Measurements from ENCODE around the gene TBXT.
A peak's percentile ranks its signal among the peaks of the same experiment; 100 is the strongest.
"Not testable (repeated sequence)": the region's sequence is repeated elsewhere in the genome, so short reads cannot be mapped to it uniquely, and the experiment has no call there.

Gene TBXT

GRCh38 chr6:166179704-166180103 is 12.1 kb upstream of the TBXT start:
- Mint-ChIP-seq H3K36me3 (no peaks in the 10 kb centered on the region), H3K4me1 (no peaks in the 10 kb centered on the region), H3K27ac (no peak overlapping the region), H3K4me3 (no peak overlapping the region), H3K9me3 (no peaks in the 10 kb centered on the region), H3K27me3 (peaks cover 5% of the 10 kb centered on the region)

GRCh38 chr6:166176106-166176505 is 8.5 kb upstream of the TBXT start:
- H3K36me3 Mint-ChIP-seq = no peaks in the 10 kb centered on the region
- no peaks in the 10 kb centered on the region for H3K9me3 Mint-ChIP-seq
- peaks cover under 1% of the 10 kb centered on the region for H3K27me3 Mint-ChIP-seq
- H3K4me1 Mint-ChIP-seq = no peaks in the 10 kb centered on the region
- no peak overlapping the region for H3K4me3 Mint-ChIP-seq
- H3K27ac Mint-ChIP-seq = no peak overlapping the region

GRCh38 chr6:166175093-166175492 is 7.4 kb upstream of the TBXT start:
- not testable (repeated sequence) for H3K36me3 Mint-ChIP-seq, H3K9me3 Mint-ChIP-seq, H3K27me3 Mint-ChIP-seq, H3K27ac Mint-ChIP-seq, H3K4me1 Mint-ChIP-seq, H3K4me3 Mint-ChIP-seq

- H3K27ac Mint-ChIP-seq = no peak overlapping the region
These were observed 6.4 kb upstream of the TBXT start for GRCh38 chr6:166174031-166174430.

GRCh38 chr6:166173281-166173951 is 5.8 kb upstream of the TBXT start:
- Mint-ChIP-seq H3K36me3 (peaks cover 1% of the 10 kb centered on the region), H3K9me3 (no peaks in the 10 kb centered on the region), H3K27me3 (peaks cover 17% of the 10 kb centered on the region), H3K4me1 (peaks cover 3% of the 10 kb centered on the region), H3K4me3 (no peak overlapping the region), H3K27ac (no peak overlapping the region)

More at GRCh38 chr6:166174031-166174430, 6.4 kb upstream of the TBXT start:
- H3K27me3 Mint-ChIP-seq = peaks cover 14% of the 10 kb centered on the region
- H3K4me1 Mint-ChIP-seq = no peaks in the 10 kb centered on the region
- H3K9me3 Mint-ChIP-seq = no peaks in the 10 kb centered on the region
- H3K4me3 Mint-ChIP-seq = no peak overlapping the region
- H3K36me3 Mint-ChIP-seq = no peaks in the 10 kb centered on the region

- peaks cover 6% of the 10 kb centered on the region for H3K4me1 Mint-ChIP-seq
- H3K9me3 Mint-ChIP-seq = no peaks in the 10 kb centered on the region
- H3K27ac Mint-ChIP-seq = no peak overlapping the region
- peaks cover 20% of the 10 kb centered on the region for H3K27me3 Mint-ChIP-seq
- peaks cover 3% of the 10 kb centered on the region for H3K36me3 Mint-ChIP-seq
- H3K4me3 Mint-ChIP-seq = no peak overlapping the region
These were observed 4.9 kb upstream of the TBXT start for GRCh38 chr6:166172546-166172945.

GRCh38 chr6:166169549-166170421 is 2.1 kb upstream of the TBXT start:
- Mint-ChIP-seq H3K36me3 (peaks cover 3% of the 10 kb centered on the region), H3K4me1 (peaks cover 13% of the 10 kb centered on the region), H3K9me3 (no peaks in the 10 kb centered on the region), H3K27ac (no peak overlapping the region), H3K4me3 (peak overlapping the region; percentile 15), H3K27me3 (peaks cover 36% of the 10 kb centered on the region)

GRCh38 chr6:166168616-166169548 is 1.2 kb upstream of the TBXT start:
- H3K4me3 Mint-ChIP-seq = peak overlapping the region; percentile 84
- H3K36me3 Mint-ChIP-seq = peaks cover 3% of the 10 kb centered on the region
- H3K27me3 Mint-ChIP-seq = peaks cover 44% of the 10 kb centered on the region
- peaks cover 13% of the 10 kb centered on the region for H3K4me1 Mint-ChIP-seq
- H3K9me3 Mint-ChIP-seq = no peaks in the 10 kb centered on the region
- H3K27ac Mint-ChIP-seq = no peak overlapping the region

GRCh38 chr6:166167258-166167731 is 356 bp downstream of the TBXT start:
- Mint-ChIP-seq H3K36me3 (peaks cover 3% of the 10 kb centered on the region), H3K27ac (no peak overlapping the region), H3K4me3 (peak overlapping the region; percentile 61), H3K9me3 (no peaks in the 10 kb centered on the region), H3K4me1 (peaks cover 13% of the 10 kb centered on the region), H3K27me3 (peaks cover 55% of the 10 kb centered on the region)

GRCh38 chr6:166166314-166167257 is 1.1 kb downstream of the TBXT start:
- peaks cover 13% of the 10 kb centered on the region for H3K4me1 Mint-ChIP-seq
- H3K27me3 Mint-ChIP-seq = peaks cover 55% of the 10 kb centered on the region
- no peak overlapping the region for H3K4me3 Mint-ChIP-seq
- H3K36me3 Mint-ChIP-seq = peaks cover 3% of the 10 kb centered on the region
- no peak overlapping the region for H3K27ac Mint-ChIP-seq
- H3K9me3 Mint-ChIP-seq = no peaks in the 10 kb centered on the region

- H3K4me3 Mint-ChIP-seq = no peak overlapping the region
- peaks cover 54% of the 10 kb centered on the region for H3K27me3 Mint-ChIP-seq
- H3K27ac Mint-ChIP-seq = no peak overlapping the region
These were observed 1.9 kb downstream of the TBXT start for GRCh38 chr6:166165558-166166313.

GRCh38 chr6:166162599-166163342 is 4.9 kb downstream of the TBXT start:
- Mint-ChIP-seq H3K4me1 (peaks cover 8% of the 10 kb centered on the region), H3K36me3 (no peaks in the 10 kb centered on the region), H3K27ac (no peak overlapping the region), H3K4me3 (no peak overlapping the region), H3K9me3 (no peaks in the 10 kb centered on the region), H3K27me3 (peaks cover 37% of the 10 kb centered on the region)

More at GRCh38 chr6:166165558-166166313, 1.9 kb downstream of the TBXT start:
- peaks cover 3% of the 10 kb centered on the region for H3K36me3 Mint-ChIP-seq
- H3K4me1 Mint-ChIP-seq = peaks cover 13% of the 10 kb centered on the region
- no peaks in the 10 kb centered on the region for H3K9me3 Mint-ChIP-seq

- Mint-ChIP-seq H3K36me3 (no peaks in the 10 kb centered on the region), H3K9me3 (no peaks in the 10 kb centered on the region), H3K27ac (no peak overlapping the region), H3K4me3 (no peak overlapping the region), H3K27me3 (peaks cover 5% of the 10 kb centered on the region), H3K4me1 (no peaks in the 10 kb centered on the region)
These were observed 9.6 kb downstream of the TBXT start for GRCh38 chr6:166157930-166158617.

Data from activated naive CD4-positive, alpha-beta T cell treated with anti-CD3 and anti-CD28 coated beads, Interleukin-2, amount 50 U/mL, for 24 hours (primary cell).